H1 (cell line): ENCODE measurements around the gene MAP7. TPM values are rescaled to one million over a fixed set of nuclear protein-coding genes. Genes with fewer than 3 reads are reported as not detected.

Experiments used
- CTCF ChIA-PET: fragments of 300-600 bp; sonication (Branson Sonifier 250); formaldehyde crosslinking; loops from one replicate; lab custom pipeline; 2021; ENCODE audit not compliant: partially characterized antibody; lab: Charles Lee
- POLR2A ChIA-PET: fragments of 300-600 bp; sonication (Branson Sonifier 250); formaldehyde crosslinking; loops from one replicate; lab custom pipeline; 2021; ENCODE audit warnings: inconsistent platforms; ENCODE audit not compliant: partially characterized antibody; lab: Charles Lee
- DNase-seq, 2 experiments: peaks; one replicate each; pipeline versions ENCODE4 v3.0.0 to v3.0.0-alpha.2; 2010 to 2022; ENCODE audit warnings: low spot score in 2 of 2, low read depth in 1 of 2, mixed read lengths in 1 of 2
- FAIRE-seq: peaks from 2 replicates; lab custom pipeline; 2011; peaks lifted over from hg19 to GRCh38; lab: Jason Lieb, UNC
- H2AFZ ChIP-seq: 2 replicates; pipeline ENCODE4 v1.8.1; 2012; ENCODE audit warnings: low read length, inconsistent platforms
- H2AK5ac ChIP-seq: 2 replicates; pipeline ENCODE4 v1.6.1; 2013; ENCODE audit warnings: low read depth, low read length
- H2BK120ac ChIP-seq: replicated peaks from 2 replicates; pipeline ENCODE3; 2013; ENCODE audit warnings: low read depth, low read length, inconsistent platforms
- H2BK12ac ChIP-seq: 2 replicates; pipeline ENCODE4 v1.6.1; 2013; ENCODE audit warnings: low read depth, low read length
- H2BK15ac ChIP-seq: 2 replicates; pipeline ENCODE4 v1.6.1; 2013; ENCODE audit warnings: low read length
- H2BK20ac ChIP-seq: 2 replicates; pipeline ENCODE4 v1.6.1; 2013; ENCODE audit warnings: low read length
- H2BK5ac ChIP-seq: 2 replicates; pipeline ENCODE4 v1.6.1; 2013; ENCODE audit warnings: low read depth, low read length
- H3K14ac ChIP-seq: 2 replicates; pipeline ENCODE4 v1.6.1; 2013; ENCODE audit warnings: inconsistent platforms; ENCODE audit not compliant: insufficient read length
- H3K18ac ChIP-seq: 2 replicates; pipeline ENCODE4 v1.6.1; 2013; ENCODE audit warnings: low read length; ENCODE audit errors: extremely low read depth
- H3K23ac ChIP-seq: 2 replicates; pipeline ENCODE4 v1.6.1; 2013; ENCODE audit warnings: inconsistent platforms; ENCODE audit not compliant: insufficient read length
- H3K23me2 ChIP-seq: 2 replicates; pipeline ENCODE4 v1.6.1; 2013; ENCODE audit warnings: low read depth, low read length
- H3K27ac ChIP-seq: 2 replicates; pipeline ENCODE4 v1.6.1; 2011; ENCODE audit warnings: low read depth, low read length, inconsistent platforms
- H3K27me3 ChIP-seq, 4 experiments: replicated peaks in 1 of 4; 1 replicate in 1 of 4; 2 replicates in 3 of 4; pipeline versions ENCODE4 v1.6.1 to v1.8.1; 2011 to 2013; ENCODE audit warnings: low read length in 3 of 4, mild to moderate bottlenecking in 3 of 4, inconsistent platforms in 2 of 4, mixed read lengths in 2 of 4, moderate library complexity in 1 of 4; ENCODE audit not compliant: control insufficient read depth in 3 of 4, insufficient read depth in 3 of 4; ENCODE audit errors: extremely low read depth in 1 of 4
- H3K36me3 ChIP-seq, 4 experiments: 2 replicates each; pipeline versions ENCODE4 v1.6.1 to v1.8.1; 2011 to 2013; ENCODE audit warnings: mild to moderate bottlenecking in 4 of 4, low read length in 3 of 4, moderate library complexity in 2 of 4, control low read depth in 1 of 4, inconsistent platforms in 1 of 4; ENCODE audit not compliant: insufficient read depth in 4 of 4, control insufficient read depth in 2 of 4
- H3K4ac ChIP-seq: replicated peaks from 2 replicates; pipeline ENCODE3; 2013; ENCODE audit warnings: low read length, low read depth, mixed read lengths, inconsistent platforms; ENCODE audit not compliant: insufficient read length
- H3K4me1 ChIP-seq, 4 experiments: replicated peaks in 1 of 4; 1 replicate in 1 of 4; 2 replicates in 3 of 4; pipeline versions ENCODE4 v1.6.1 to v1.8.1; 2011 to 2013; ENCODE audit warnings: low read length in 3 of 4, inconsistent platforms in 2 of 4, mixed read lengths in 1 of 4; ENCODE audit not compliant: insufficient read depth in 4 of 4, control insufficient read depth in 3 of 4
- H3K4me2 ChIP-seq, 2 experiments: 2 replicates each; pipeline versions ENCODE4 v1.6.1 to v1.8.1; 2011 to 2013; ENCODE audit warnings: low read depth in 2 of 2, low read length in 2 of 2, control low read depth in 1 of 2, inconsistent platforms in 1 of 2, mild to moderate bottlenecking in 1 of 2; ENCODE audit not compliant: insufficient read depth in 1 of 2
- H3K4me3 ChIP-seq, 4 experiments: fragments of 200-600, 300-600 bp in 1 of 4; sonication (generic), shearing (Covaris generic), sonication (Bioruptor Twin) in 1 of 4; 2 replicates each; pipeline versions ENCODE4 v1.5.1 to v1.8.1; 2011 to 2016; ENCODE audit warnings: low read length in 4 of 4, low read depth in 3 of 4, control low read depth in 2 of 4, inconsistent platforms in 2 of 4, mild to moderate bottlenecking in 2 of 4, mixed read lengths in 1 of 4, moderate library complexity in 1 of 4; ENCODE audit not compliant: insufficient read depth in 2 of 4; ENCODE audit errors: extremely low read depth in 1 of 4
- H3K56ac ChIP-seq: replicated peaks from 2 replicates; pipeline ENCODE3; 2013; ENCODE audit warnings: low read depth, mild to moderate bottlenecking, mixed read lengths, low read length, inconsistent platforms; ENCODE audit not compliant: insufficient read length
- H3K79me1 ChIP-seq: 2 replicates; pipeline ENCODE4 v1.6.1; 2013; ENCODE audit warnings: low read depth, low read length, control low read depth
- H3K79me2 ChIP-seq, 2 experiments: 2 replicates each; pipeline versions ENCODE4 v1.6.1 to v1.8.1; 2012 to 2013; ENCODE audit warnings: low read length in 2 of 2, mild to moderate bottlenecking in 2 of 2, inconsistent platforms in 1 of 2; ENCODE audit not compliant: insufficient read depth in 2 of 2, control insufficient read depth in 1 of 2
- H3K9ac ChIP-seq, 4 experiments: replicated peaks in 1 of 4; 1 replicate in 1 of 4; 2 replicates in 3 of 4; pipeline versions ENCODE4 v1.6.1 to v1.8.1; 2011 to 2013; ENCODE audit warnings: low read depth in 3 of 4, low read length in 3 of 4, control low read depth in 2 of 4, mild to moderate bottlenecking in 2 of 4, moderate library complexity in 2 of 4, inconsistent platforms in 1 of 4; ENCODE audit errors: extremely low read depth in 1 of 4
- H3K9me3 ChIP-seq, 2 experiments: 2 replicates each; pipeline versions ENCODE4 v1.6.1 to v1.8.1; 2012 to 2013; ENCODE audit warnings: mild to moderate bottlenecking in 2 of 2, moderate library complexity in 2 of 2, control low read depth in 1 of 2, inconsistent platforms in 1 of 2, low read depth in 1 of 2, low read length in 1 of 2, mixed read lengths in 1 of 2; ENCODE audit not compliant: insufficient read depth in 2 of 2
- H4K20me1 ChIP-seq, 2 experiments: replicated peaks in 1 of 2; 2 replicates each; pipeline versions ENCODE3 to v1.8.1; 2011 to 2013; ENCODE audit warnings: inconsistent platforms in 2 of 2, low read length in 2 of 2, mild to moderate bottlenecking in 1 of 2; ENCODE audit not compliant: insufficient read depth in 2 of 2, control insufficient read depth in 1 of 2
- H4K5ac ChIP-seq: 2 replicates; pipeline ENCODE4 v1.6.1; 2013; ENCODE audit warnings: low read length, low read depth, mixed read lengths, inconsistent platforms; ENCODE audit not compliant: insufficient read length
- H4K8ac ChIP-seq: 2 replicates; pipeline ENCODE4 v1.8.0; 2013; ENCODE audit warnings: mild to moderate bottlenecking, moderate library complexity, low read length, inconsistent platforms; ENCODE audit not compliant: insufficient read depth; ENCODE audit errors: extremely low read depth
- H4K91ac ChIP-seq: replicated peaks from 2 replicates; pipeline ENCODE3; 2013; ENCODE audit warnings: low read length, mixed read lengths, inconsistent platforms; ENCODE audit not compliant: insufficient read length
- BCL11A ChIP-seq, 2 experiments: IDR thresholded peaks; one replicate each; pipeline ENCODE4 v1.6.1; 2011; ENCODE audit warnings: low read depth in 2 of 2, low read length in 2 of 2, mild to moderate bottlenecking in 2 of 2
- CREB1 ChIP-seq: IDR thresholded peaks from 2 replicates; pipeline ENCODE4 v1.6.1; 2012; ENCODE audit warnings: inconsistent platforms
- EZH2 ChIP-seq: fragments of 200-600 bp; sonication (generic); IDR thresholded peaks from 2 replicates; pipeline ENCODE4 v1.7.1; 2012; ENCODE audit warnings: low read depth, mild to moderate bottlenecking, moderate library complexity, low read length, inconsistent platforms; ENCODE audit not compliant: severe bottlenecking
- FOSL1 ChIP-seq: IDR thresholded peaks from 2 replicates; pipeline ENCODE4 v1.6.1; 2011; ENCODE audit warnings: mild to moderate bottlenecking, low read depth, low read length, moderate library complexity; ENCODE audit not compliant: insufficient read depth
- HDAC2 ChIP-seq, 2 experiments: fragments of 300-600 bp in 1 of 2; sonication (generic) in 1 of 2; IDR thresholded peaks; 2 replicates each; pipeline ENCODE4 v1.6.1; 2011 to 2012; ENCODE audit warnings: low read depth in 2 of 2, low read length in 2 of 2, mild to moderate bottlenecking in 2 of 2, moderate library complexity in 2 of 2, borderline replicate concordance in 1 of 2, inconsistent platforms in 1 of 2
- SIN3A ChIP-seq, 2 experiments: IDR thresholded peaks in 1 of 2; conservative IDR thresholded peaks in 1 of 2; 2 replicates each; pipeline ENCODE4 v1.6.1; 2011 to 2012; ENCODE audit warnings: low read length in 2 of 2, improper control_type of control experiment in 1 of 2, low read depth in 1 of 2, mild to moderate bottlenecking in 1 of 2
- SP2 ChIP-seq: IDR thresholded peaks from 2 replicates; pipeline ENCODE4 v1.6.1; 2012; ENCODE audit warnings: mild to moderate bottlenecking, low read length, inconsistent platforms
- SUZ12 ChIP-seq: fragments of 200-600 bp; sonication (generic); IDR thresholded peaks from 2 replicates; pipeline ENCODE4 v1.6.1; 2012; ENCODE audit warnings: mild to moderate bottlenecking, inconsistent platforms, low read length, moderate library complexity, mixed read lengths
- TAF7 ChIP-seq: optimal IDR thresholded peaks from 2 replicates; pipeline ENCODE3; 2011; ENCODE audit warnings: low read depth, mild to moderate bottlenecking, inconsistent platforms, low read length, moderate library complexity, borderline replicate concordance
- whole genome bisulfite sequencing, 2 experiments: shearing (Covaris generic) in 1 of 2; methylation state at CpG; one replicate each; pipeline versions ENCODE4 v1.1.6 to v1.1.7; 2013 to 2015; ENCODE audit warnings: low lambda C conversion rate in 2 of 2, mixed read lengths in 2 of 2, inconsistent platforms in 1 of 2, low coverage in 1 of 2, missing lambda C conversion rate in 1 of 2; ENCODE audit not compliant: insufficient replicate concordance in 2 of 2, insufficient coverage in 1 of 2, insufficient read length in 1 of 2; ENCODE audit errors: extremely low coverage in 1 of 2, missing lambda C conversion rate in 1 of 2; 5-methylcytosine and 5-hydroxymethylcytosine counted together
- polyA plus RNA-seq, 7 experiments: library from polyadenylated mRNA; depleted of rRNA in 3 of 7; stranded (reverse) in 5 of 7; unstranded in 2 of 7; fragments of >200 nt in 5 of 7; fragments of 200-250 nt in 2 of 7; gene quantifications; 1 replicate in 5 of 7; 2 replicates in 1 of 7; 4 replicates in 1 of 7; pipeline versions ENCODE4 v1.2.1 to v1.2.3, GENCODE V29; 2011 to 2013; ENCODE audit warnings: missing spikeins in 2 of 7, mixed read lengths in 2 of 7
- total RNA-seq: library from RNA; stranded (reverse); fragmentation: NEBNext Ultra II Directional; extraction: Animal tissue kit (Norgen Biotek cat#: 25700); gene quantifications from 2 replicates; pipeline ENCODE4 v1.2.1, GENCODE V29; 2021

The MAP7 gene
- total and polyA plus RNA-seq, 2 of the 8 experiments (the other 6 are each of a cell fraction or from before 2014, with no cell fraction given) = 13.5 to 66.9 TPM

DNA sequence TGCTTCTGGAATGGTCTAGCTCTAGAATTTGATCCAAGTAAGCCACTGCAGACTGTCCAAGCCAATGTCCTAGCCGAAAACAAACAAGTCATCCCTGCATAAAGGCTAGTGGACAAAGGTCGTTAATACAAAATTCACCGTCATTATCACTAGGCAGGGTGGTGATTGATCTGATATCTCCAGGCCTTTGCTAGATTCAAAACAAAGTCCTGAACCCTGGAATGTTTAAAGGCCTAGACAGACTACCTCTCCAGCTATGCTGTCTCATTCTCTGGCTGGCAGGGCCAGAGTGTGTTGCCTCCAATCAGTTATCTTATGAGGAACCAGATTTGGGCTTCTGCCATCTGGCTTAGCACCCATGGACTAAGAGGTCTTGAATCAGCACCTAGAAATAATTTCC lies 38.3 kb downstream of the MAP7 start:
- no peaks in the 10 kb centered on the region for H3K27me3 ChIP-seq
- H3K56ac ChIP-seq = no peak overlapping the region
- peaks cover 3% of the 10 kb centered on the region; the same call in 1 of the 2 replicates for H3K79me1 ChIP-seq
- H2AFZ ChIP-seq = no peak overlapping the region
- peaks cover 0 to 89% of the 10 kb centered on the region in 2 experiments; a peak in 3 of 4 replicates for H3K79me2 ChIP-seq
- H3K9ac ChIP-seq = no peak overlapping the region
- H3K9me3 ChIP-seq = no peaks in the 10 kb centered on the region
- H2BK15ac ChIP-seq = no peak overlapping the region
- peaks cover 0 to 6% (median 2%) of the 10 kb centered on the region in 4 experiments; a peak in 3 of 7 replicates for H3K4me1 ChIP-seq
- peaks cover 0 to 1% of the 10 kb centered on the region in 2 experiments for H4K20me1 ChIP-seq
- no peak overlapping the region for H3K4me3 ChIP-seq
- no peak overlapping the region for H3K4ac ChIP-seq
- H2BK12ac ChIP-seq = no peak overlapping the region
- H4K5ac ChIP-seq = no peak overlapping the region
- ChIA-PET POLR2A (no interaction called here), CTCF (interaction anchor here (0.8 to 1.5 kb wide), 3 partner anchors 10 to 33 kb away, joined by 3 to 6 read pairs (median 3); no protein-coding TSS in a partner anchor)
- no peak overlapping the region for H2BK5ac ChIP-seq
- H4K8ac ChIP-seq = no peak overlapping the region
- H3K4me2 ChIP-seq = no peak overlapping the region
- H2BK120ac ChIP-seq = no peak overlapping the region
- 84% methylated on average over 3 of the region's 3 CpGs; no CpG with 5 or more reads in 1 of the 2 experiments for WGBS, 2 experiments
- H3K23ac ChIP-seq = no peak overlapping the region
- H3K14ac ChIP-seq = no peak overlapping the region
- H3K23me2 ChIP-seq = no peaks in the 10 kb centered on the region
- H3K27ac ChIP-seq = no peak overlapping the region
- no peak overlapping the region for H3K18ac ChIP-seq
- TF ChIP-seq SP2 (no peak), FOSL1 (no peak), EZH2 (no peak), SIN3A (conservative IDR thresholded peaks at IDR 0.05 in 1 of 2, IDR thresholded peaks at IDR 0.05 in 1 of 2; ENCODE audit: low read depth in 1 of 2, low read length in 2 of 2) (no peak), SUZ12 (no peak), CREB1 (no peak), TAF7 (no peak), HDAC2 (IDR thresholded peaks at IDR 0.05; ENCODE audit: borderline replicate concordance in 1 of 2, low read depth in 2 of 2, low read length in 2 of 2) (no peak), BCL11A (IDR thresholded peaks at IDR 0.05; ENCODE audit: low read depth in 2 of 2, low read length in 2 of 2) (no peak)
- no peak overlapping the region for H4K91ac ChIP-seq
- H2BK20ac ChIP-seq = no peak overlapping the region
- H2AK5ac ChIP-seq = no peak overlapping the region
- DNase-seq = no peak
- FAIRE-seq = no peak
- no peaks in the 10 kb centered on the region; a peak in 1 of 8 replicates for H3K36me3 ChIP-seq
